OCI-LY7 (cell line): ENCODE measurements around the gene TNNI3K.
"Not testable (repeated sequence)": the region's sequence is repeated elsewhere in the genome, so short reads cannot be mapped to it uniquely, and the experiment has no call there.

Experiments
- CTCF ChIP-seq: fragments of 200-600 bp; sonication (generic); conservative IDR thresholded peaks from 2 replicates; pipeline ENCODE4 v1.5.1; 2014; ENCODE audit warnings: mild to moderate bottlenecking, antibody characterized with exemption, low read length, moderate library complexity, mixed read lengths
- EZH2phosphoT487 ChIP-seq: fragments of 200-600 bp; sonication (generic); IDR thresholded peaks from 2 replicates; pipeline ENCODE4 v1.6.1; 2018; ENCODE audit warnings: low read depth, borderline replicate concordance, mild to moderate bottlenecking, mixed run types, antibody characterized with exemption, low read length, moderate library complexity, mixed read lengths

DNA sequence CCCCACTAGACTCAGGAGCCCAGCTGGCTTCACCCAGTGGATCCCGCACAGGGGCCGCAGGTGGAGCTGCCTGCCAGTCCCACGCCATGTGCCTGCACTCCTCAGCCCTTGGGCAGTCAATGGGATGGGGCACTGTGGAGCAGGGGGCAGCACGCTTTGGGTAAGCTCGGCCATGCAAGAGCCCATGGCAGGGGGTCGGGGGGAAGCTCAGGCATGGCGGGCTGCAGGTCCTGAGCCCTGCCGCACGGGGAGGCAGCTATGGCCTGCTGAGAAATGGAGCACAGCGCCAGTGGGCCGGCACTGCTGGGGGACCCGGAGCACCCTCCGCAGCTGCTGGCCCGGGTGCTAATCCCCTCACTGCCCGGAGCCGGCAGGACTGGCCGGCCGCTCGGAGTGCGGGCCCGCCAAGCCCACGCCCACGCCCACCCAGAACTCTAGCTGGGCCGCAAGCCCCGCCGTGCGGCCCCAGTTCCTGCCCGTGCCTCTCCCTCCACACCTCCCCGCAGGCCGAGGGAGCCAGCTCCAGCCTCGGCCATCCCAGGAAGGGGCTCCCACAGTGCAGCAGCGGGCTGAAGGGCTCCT, 18.1 kb downstream of the TNNI3K start:
- TF ChIP-seq CTCF, EZH2phosphoT487: not testable (repeated sequence)
